Measurements from ENCODE around the gene KIF4A. TPM values are rescaled to one million over a fixed set of nuclear protein-coding genes. Genes with fewer than 3 reads are reported as not detected.

The KIF4A gene
- total and polyA plus RNA-seq, 9 of the 15 experiments (the other 6 are each of a cell fraction or from before 2014, with no cell fraction given): 13.0 to 42.7 (median 35.9) TPM

- in situ Hi-C loops (cut with MboI): no loop called here
- ATAC-seq (peak; percentile 2; the same call in 1 of the 3 replicates), DNase-seq (ENCODE audit: extremely low read depth in 1 of 4, low spot score in 3 of 4) (peak in 2 of 4 experiments; percentile 30 to 33), FAIRE-seq (peak; percentile 56)
- intact Hi-C loops (cut with micrococcal nuclease): loop anchor here (1.0 to 10.0 kb wide), 3 partner anchors 168 to 398 kb away; partner anchors contain the start of genes ARR3 and P2RY4
- Histone ChIP-seq H2AFZ (ENCODE audit: low read depth, low read length) (peak overlapping the region; percentile 99), H3K27me3 (ENCODE audit: control insufficient read depth in 2 of 2, insufficient read depth in 2 of 2, low read length in 2 of 2) (peaks cover 2 to 11% of the 10 kb centered on the region in 2 experiments; a peak in 2 of 5 replicates), H3K9me1 (ENCODE audit: control insufficient read depth, insufficient read depth, low read length) (peaks cover 2% of the 10 kb centered on the region), H3K4me3 (peak overlapping the region; percentile 75), H3K9me3 (replicated peaks; ENCODE audit: control insufficient read depth, insufficient read depth, low read depth, low read length) (no peaks in the 10 kb centered on the region), H3K27ac (ENCODE audit: extremely low read depth, low read depth, low read length) (peak overlapping the region; percentile 45; the same call in 2 of the 3 replicates), H4K20me1 (replicated peaks; ENCODE audit: control insufficient read depth, insufficient read depth, low read length) (no peaks in the 10 kb centered on the region), H3K9ac (ENCODE audit: insufficient read depth in 1 of 2, low read depth in 2 of 2, low read length in 2 of 2) (peak overlapping the region; percentile 62 to 93; a peak in 3 of 4 replicates), H3K4me1 (replicated peaks in 1 of 2; ENCODE audit: control insufficient read depth in 2 of 2, insufficient read depth in 2 of 2, low read length in 2 of 2) (peaks cover 12 to 16% of the 10 kb centered on the region in 2 experiments; a peak in 4 of 5 replicates), H3K4me2 (ENCODE audit: insufficient read depth, low read length) (peak overlapping the region; percentile 99), H3K79me2 (ENCODE audit: control insufficient read depth, insufficient read depth, low read length) (no peaks in the 10 kb centered on the region), H3K36me3 (ENCODE audit: control insufficient read depth, insufficient read depth, low read length) (no peaks in the 10 kb centered on the region)
- BruUV-seq (replicated peaks): TSS peak; percentile 55
- 4% methylated on average over 15 of the region's 15 CpGs for WGBS (ENCODE audit: insufficient coverage, low coverage, missing lambda C conversion rate)
- ChIA-PET POLR2A (interaction anchor here (1.0 to 1.4 kb wide), 3 partner anchors 10 to 300 kb away, joined by 3 to 4 read pairs (median 4); partner anchors contain the start of genes GDPD2 and IGBP1), CTCF (ENCODE audit: low intra/inter-chr PET ratio) (interaction anchor here (1.2 kb wide), 1 partner anchor 159 kb away, joined by 3 read pairs; no protein-coding TSS in a partner anchor)
- TF ChIP-seq AFF4 (CRISPR knock-in tag; IDR thresholded peaks at IDR 0.05) (0 out of 2 replicates have a peak, but pooled peaks have one; percentile 47), ZNF316 (IDR thresholded peaks at IDR 0.05) (0 out of 2 replicates have a peak, but pooled peaks have one; percentile 15), ELF4 (CRISPR knock-in tag; IDR thresholded peaks at IDR 0.05) (no peak), BHLHE40 (IDR thresholded peaks at IDR 0.05; ENCODE audit: low read length) (peak; percentile 44; the same call in 1 of the 2 replicates), RAD21 (CRISPR knock-in tag; conservative IDR thresholded peaks at IDR 0.05 in 1 of 2, IDR thresholded peaks at IDR 0.05 in 1 of 2) (no peak), CBFA2T3 (IDR thresholded peaks at IDR 0.05) (0 out of 2 replicates have a peak, but pooled peaks have one; percentile 29), ZNF436 (CRISPR knock-in tag; IDR thresholded peaks at IDR 0.05) (no peak), GATA2 (CRISPR knock-in tag; IDR thresholded peaks at IDR 0.05) (0 out of 2 replicates have a peak, but pooled peaks have one; percentile 5), NCOR1 (IDR thresholded peaks at IDR 0.05) (peak; percentile 16; the same call in 1 of the 2 replicates), ZEB2 (IDR thresholded peaks at IDR 0.05) (peak; percentile 49; the same call in 1 of the 2 replicates), KDM1A (IDR thresholded peaks at IDR 0.05) (0 out of 4 replicates have a peak, but pooled peaks of 1 of the 2 experiments have one; percentile 11)
These were observed 143.3 kb downstream of the KIF4A start for GRCh38 chrX:70432936-70433847.

All from K562 (cell line).